ENCODE measurements around the gene ADD2.
"Not testable (repeated sequence)": the region's sequence is repeated elsewhere in the genome, so short reads cannot be mapped to it uniquely, and the experiment has no call there.

The ADD2 gene

DNA sequence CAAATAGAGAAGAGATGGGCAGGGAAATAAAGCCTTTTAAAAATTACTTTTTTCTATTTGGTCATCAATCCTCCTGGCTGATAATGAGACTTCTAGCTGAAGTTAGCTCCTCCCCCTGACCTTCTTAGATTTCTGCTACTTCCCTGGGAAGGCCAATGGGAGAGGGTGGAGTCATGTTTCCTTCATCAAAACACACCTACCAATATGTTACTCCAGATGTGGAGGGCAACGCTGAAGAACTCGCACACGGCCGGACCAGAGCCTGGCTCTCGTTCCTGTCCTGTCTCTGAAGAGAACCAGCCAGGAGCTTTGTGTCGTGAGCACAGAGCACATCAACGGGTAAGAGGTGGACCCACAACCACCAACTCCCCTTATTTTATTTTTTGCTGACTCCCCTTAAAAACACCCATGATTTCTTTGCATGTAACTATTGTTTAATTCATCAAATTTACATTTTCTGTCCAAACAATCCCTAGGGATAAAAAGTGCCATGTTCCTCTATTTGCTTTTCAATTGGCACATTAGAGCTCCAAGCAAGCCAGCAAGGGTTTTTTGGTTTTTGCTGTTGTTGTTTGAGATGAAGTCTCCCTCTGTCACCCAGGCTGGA is 94.9 kb downstream of the ADD2 start:
- DNase-seq (ENCODE audit: low read depth) = no peak

DNA sequence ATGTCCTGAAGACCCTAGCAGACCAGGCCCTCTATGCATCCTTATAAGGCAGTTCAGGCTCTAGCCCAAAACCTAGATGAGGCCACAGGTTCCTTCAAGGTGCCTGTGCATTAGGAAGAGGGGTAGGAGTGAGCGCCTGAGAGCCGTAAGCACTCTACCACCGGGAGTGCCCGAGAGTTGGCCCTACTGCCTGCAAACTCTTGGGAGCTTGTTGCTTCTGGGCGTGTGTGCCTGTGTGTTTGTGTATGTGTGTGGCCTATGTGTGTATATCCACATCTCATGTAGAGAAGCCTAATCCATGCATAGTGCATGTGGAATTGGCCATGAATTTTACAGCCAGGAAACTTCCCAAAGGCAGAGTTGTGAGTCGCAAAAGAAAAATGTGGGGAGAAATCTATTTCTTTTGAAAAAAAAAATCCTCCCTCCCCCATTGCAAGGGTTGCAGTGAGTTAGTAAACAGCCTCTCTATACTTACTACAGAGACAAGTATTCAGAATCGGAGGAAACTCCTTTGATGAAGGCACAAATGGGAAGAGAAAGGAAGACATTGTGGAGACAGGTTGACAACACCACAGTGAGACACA is 96.8 kb downstream of the ADD2 start:
- no peak for DNase-seq (ENCODE audit: low read depth)

DNA sequence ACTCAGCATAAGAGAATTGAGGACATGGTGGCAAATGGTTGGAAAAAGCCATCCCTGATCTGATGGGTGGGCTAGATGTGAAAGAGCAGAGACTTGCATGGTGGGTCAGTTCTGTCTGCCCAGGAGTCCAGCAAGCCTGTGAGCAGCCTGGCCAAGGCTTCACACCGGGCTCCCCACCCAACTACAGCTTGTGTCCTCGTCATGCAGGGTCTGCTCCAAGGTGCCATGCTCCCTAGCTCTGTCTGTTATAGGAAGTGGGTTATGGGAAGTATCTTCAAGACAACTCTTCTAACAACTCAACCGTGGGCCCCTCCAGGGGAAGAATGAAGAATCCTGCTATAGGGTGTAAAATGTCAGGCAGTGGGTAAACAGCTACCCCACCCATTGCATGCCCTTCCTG is 97.4 kb downstream of the ADD2 start:
- no peak for DNase-seq (ENCODE audit: low read depth)

DNA sequence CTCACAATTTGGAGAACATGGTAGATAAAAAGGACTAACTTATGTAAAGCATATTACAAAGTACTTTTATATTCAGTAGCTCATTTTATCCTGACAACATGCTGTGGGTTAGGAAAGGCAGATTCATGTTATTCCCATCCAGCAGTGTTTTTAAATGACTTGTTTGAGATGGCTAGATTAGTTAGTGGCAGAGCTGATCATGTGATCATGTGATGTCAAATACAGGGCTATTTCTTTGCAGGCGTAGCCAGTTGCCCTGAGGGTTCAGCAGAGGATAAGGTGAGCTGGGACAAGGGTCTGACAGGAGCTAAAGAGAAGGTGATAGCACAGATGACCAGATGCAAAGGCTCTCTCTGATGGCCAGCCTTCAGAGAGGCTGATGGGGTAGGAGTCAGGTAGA is 97.8 kb downstream of the ADD2 start:
- DNase-seq (ENCODE audit: low read depth) = no peak

DNA sequence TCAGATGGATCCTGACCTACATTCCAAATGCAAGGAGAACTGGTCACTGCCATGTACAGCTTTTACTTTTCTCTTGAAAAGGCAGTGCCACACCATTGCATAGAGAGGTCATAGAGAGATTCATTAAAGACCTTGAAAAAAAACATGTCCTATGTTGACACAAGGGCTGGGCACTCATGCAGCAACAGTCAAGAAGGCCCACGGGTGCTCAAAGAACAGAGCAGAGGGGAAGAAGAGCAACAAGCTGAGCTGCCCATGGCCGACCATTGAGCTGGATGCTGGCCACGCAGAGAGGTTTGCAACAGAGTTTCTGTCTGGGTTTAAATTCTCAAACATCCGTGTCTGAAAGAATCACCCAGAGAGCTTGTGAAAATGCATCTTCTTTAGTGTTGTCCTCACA is 99.1 kb downstream of the ADD2 start:
- DNase-seq (ENCODE audit: low read depth) = no peak

DNA sequence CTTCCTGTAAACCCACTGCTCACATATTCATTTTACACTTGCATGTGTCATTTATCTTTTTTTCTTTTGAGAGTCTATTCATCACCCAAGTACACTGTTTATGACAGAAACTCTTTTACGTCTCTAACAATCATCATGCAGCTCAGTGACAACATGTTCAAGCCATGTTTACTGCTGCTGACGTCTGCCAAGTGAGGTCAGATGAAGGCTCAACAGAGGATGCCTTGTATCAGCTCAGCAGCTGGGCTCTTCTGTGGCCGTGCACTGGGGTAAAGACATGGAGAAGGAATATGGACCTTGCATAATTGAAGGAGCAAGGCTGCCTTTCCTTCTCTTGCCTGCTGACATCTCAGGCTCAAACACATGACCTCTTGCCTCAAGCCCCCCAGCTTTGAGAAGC is 99.6 kb downstream of the ADD2 start:
- no peak for DNase-seq (ENCODE audit: low read depth)

DNA sequence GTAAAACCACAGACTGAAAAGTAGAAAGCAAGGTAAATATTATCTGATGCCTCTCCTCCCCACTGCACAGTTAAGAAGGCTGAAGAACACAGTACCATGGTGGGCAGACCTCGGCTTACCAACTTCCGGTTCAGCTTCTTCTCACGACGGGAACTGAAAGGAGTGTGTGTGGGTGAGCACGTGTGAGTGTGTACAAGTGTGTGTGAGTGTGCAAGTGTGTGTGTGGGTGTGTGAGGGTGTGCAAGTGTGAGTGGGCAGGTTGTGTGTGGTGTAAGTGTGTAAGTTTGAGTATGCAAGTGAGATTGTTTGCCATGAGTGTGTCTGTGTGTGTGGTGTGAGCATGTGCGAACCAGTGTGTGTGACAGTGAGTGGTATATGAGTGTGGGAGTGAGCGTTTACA is 103.5 kb downstream of the ADD2 start:
- DNase-seq (ENCODE audit: low read depth) = no peak

DNA sequence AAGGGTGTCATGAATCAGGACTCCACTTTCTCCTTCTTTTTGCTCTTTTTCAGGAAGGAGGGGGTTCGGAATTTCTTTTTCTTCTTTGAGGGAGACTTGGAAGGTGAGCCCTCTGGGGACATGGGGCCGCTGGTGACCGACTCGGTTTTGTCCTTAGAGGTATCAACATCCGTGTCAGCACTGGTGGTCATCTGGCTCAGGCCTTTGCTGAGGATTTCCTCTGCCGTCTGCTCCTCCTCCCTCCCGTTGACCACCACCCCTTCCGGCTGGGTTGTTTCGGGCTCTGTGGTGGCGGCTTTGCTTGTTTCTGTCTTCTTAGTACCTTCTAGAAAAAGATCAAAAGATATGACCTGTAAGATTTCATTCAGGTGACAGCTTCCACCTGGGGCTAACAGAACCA is 104.6 kb downstream of the ADD2 start:
- DNase-seq (ENCODE audit: low read depth) = no peak

DNA sequence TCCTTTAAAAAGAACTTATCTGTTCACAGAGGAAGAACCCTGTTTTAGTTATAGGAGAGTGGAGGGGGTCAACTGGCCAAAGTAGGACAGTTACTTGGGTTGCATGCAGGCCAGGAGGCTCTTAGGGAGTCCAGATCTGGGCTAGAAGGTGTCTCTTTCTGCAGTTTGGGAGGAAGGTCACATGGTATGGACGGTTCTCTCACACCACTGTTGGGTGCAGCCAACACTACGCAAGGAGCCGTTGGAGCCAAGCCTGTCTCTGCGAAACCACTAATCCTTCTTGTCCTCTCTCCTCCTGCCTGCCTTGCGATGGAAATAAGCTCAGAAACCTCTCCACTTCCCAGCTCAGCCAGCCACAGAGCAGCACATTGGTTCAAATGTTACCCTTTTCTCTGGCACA is 108.4 kb downstream of the ADD2 start:
- DNase-seq (ENCODE audit: low read depth) = no peak

DNA sequence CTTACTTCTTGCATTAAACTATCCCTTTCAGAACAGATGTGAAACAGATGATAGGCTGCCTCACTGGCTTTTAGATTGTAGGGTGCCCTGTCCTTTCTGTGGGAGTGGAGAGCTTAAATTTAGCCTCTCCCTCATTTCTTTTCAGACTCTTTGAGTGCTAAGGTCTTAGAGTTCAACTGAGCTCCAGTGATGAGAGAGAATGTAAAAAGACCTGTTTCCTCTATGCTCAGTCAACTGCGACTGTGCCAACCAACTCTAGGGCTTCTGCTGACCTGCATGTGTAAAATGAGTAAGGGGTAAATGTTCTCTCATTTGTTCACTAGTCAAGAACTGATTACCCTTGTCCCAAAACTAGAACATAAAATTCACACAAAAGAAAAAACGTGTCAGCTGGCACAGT is 109.5 kb downstream of the ADD2 start:
- DNase-seq (ENCODE audit: low read depth) = no peak

DNA sequence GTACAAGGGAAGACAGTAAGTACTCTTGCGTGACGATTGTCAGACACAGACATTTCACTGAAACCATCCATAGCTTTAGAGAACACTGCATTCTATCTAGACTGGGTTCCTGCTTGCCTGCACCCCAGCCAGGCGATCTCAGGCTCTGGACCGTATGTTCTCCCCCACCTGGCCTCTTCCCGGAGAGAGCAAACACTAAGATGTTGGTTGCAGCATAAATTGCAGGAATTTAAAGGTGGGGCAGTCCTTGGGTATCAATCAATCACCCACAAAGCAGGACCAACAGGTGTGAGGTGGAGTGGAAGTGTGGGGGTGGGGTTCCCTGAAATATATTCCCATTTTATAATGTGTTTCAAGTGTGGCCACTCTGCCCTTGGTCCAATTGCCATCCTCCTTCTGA is 110.8 kb downstream of the ADD2 start:
- DNase-seq (ENCODE audit: low read depth) = no peak

DNA sequence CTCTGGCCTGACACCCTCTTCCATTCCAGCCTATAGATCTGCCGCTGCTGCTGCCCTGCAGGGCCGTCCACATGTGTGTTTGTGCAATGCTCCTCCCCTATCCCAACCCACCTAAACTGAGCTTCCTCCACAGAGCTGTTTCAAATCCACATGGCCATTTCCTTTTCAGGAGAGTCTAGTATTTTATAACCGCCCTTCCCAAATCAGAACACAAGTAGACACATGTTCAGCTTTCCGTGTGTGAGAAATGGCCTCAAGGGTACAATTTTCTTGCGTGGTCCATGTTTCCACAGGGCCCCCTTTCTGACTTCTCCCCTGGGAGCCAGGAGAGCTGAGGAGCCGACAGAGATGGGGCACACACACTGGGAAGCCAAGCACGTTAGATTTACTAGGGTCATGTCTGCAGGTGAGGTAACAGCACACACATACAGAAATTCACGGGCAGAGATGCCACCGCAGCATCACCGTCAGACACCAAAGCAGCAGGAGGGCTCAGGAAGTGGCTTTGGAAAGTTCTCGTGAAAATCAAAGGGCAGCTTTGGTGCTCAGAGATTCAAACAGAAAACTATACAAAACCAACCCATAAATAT is 111.5 kb downstream of the ADD2 start:
- DNase-seq (ENCODE audit: low read depth) = no peak

DNA sequence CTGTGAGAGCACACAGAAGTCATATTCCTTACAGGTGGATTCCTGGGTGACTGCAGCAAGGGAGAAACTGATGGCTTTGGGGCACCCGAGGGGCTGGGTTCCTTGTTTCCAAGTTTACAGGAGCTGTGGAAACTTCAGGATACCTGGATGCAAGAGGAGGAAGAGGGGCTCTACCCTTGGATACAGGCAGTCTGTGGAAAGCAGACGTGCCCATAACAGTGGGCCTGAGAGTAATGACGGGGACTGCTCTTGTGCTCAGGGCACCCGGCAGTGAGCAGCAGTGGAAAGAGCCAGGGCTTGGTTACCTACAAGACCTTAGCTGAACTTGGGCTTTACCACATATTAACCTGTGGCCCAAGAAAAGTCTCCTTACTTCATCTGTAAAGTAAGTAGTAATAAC is 112.2 kb downstream of the ADD2 start:
- no peak for DNase-seq (ENCODE audit: low read depth)

DNA sequence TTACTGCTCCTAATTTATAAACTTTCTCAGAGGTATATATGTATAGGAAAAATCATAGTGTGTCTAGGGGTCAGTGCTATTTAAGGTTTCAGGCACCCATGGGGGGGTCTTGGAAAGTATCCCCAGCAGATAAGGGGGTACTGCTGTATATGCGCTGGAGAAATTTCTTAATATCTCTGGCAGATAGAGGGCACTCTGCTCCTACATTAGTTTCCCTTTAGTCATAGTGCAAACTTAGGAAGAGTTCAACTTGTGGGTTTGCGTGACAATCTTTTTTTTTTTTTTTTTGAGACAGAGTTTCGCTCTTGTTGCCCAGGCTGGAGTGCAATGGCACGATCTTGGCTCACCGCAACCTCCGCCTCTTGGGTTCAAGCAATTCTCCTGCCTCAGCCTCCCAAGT is 112.8 kb downstream of the ADD2 start:
- not testable (repeated sequence) for DNase-seq (ENCODE audit: low read depth)

DNA sequence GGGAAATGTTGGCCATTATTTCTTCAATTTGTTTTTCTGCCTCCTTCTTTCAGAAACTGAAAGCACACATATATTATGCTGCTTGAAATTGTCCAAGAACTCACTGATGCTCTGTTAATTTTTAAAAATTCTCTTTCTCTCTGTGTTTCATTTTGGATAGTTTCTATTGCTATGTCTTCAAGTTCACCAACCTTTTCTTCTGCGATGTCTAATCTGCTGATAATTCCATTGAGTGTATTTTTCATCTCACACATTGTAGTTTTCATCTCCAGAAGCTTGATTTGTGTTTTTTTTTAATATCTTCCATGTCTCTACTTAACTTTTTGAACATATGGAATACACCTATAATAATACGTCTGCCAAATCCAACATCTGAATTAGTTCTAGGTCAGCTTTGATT is 116.3 kb downstream of the ADD2 start:
- DNase-seq (ENCODE audit: low read depth) = no peak

DNA sequence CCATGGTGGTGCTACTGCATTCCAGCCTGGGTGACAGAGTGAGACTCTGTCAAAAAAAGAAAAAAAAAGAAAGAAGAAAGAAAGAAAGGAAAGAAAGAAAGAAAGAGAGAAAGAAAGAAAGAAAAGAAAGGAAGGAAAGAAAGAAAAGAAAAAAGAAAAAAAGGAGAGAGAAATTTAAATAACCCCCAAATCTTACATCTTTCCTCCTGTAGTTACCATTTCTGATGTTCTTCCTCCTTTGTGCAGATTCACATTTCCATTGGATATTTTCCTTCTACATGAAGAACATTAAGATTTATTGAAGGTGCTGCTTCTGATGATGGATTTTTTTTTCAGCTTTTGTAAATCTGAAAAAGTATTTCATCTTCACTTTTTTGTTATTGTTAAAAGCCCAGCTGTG is 117.0 kb downstream of the ADD2 start:
- no peak for DNase-seq (ENCODE audit: low read depth)

DNA sequence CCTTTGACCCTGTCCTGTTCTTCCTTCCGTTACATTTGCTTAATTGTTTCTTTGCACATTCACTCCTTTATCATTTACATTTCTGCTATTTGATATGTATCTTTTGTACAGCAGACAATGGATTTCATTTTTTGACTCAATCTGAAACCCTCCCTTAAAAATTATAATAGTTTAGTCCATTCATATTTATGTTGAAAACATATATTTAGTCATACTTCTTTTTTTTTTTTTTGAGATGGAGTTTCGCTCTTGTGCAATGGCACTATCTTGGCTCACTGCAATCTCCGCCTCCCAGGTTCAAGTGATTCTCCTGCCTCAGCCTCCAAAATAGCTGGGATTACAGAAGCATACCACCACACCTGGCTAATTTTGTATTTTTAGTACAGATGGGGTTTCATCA is 119.0 kb downstream of the ADD2 start:
- DNase-seq (ENCODE audit: low read depth) = no peak

DNA sequence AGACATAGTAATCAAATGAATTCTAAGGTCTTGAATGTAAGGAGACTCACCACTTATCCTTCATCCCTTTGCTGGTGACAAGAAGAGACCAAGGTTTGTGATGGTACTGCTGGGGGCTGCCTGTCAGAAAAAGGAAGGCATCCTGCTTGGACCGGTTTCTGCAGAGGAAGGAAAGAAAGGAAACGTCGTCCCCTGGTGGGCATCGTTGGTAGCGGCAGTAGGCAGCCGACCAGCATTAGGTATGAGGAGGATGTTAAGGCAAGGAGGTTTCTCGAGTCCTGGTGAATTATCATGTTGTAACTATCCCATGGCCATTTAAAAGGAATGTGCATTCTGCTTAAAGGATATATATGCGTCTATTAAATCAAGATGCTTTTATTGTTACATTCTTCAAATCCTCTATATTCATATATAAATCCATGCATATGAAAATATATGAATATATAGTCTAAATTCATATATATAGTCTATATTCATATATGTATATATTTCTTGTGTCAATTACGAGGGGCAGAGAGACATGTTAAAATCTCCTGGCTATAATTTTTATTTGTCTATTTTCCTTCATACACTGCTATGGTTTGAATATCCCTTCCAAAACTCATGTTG is 120.0 kb downstream of the ADD2 start:
- peak; percentile 24 for DNase-seq (ENCODE audit: low read depth)

DNA sequence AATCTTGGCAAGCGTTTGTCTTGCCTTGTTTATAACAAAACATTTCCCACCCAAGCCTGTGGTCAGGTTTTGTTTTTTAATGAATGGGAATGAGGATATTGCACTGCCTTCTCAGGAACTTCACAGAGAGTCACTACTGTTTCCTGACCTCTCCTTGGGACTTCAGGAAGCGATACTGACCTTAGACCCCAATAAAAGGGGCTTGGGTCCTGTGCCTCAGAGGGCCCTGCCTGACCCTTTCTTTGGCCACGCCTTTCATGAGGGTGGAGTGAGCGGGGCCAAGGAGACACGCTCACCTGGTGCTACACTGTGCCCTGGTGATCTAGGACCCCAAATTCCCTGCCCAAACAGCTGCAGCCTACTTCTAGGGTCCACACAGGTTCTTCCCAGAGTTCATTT is 121.6 kb downstream of the ADD2 start:
- no peak for DNase-seq (ENCODE audit: low read depth)

DNA sequence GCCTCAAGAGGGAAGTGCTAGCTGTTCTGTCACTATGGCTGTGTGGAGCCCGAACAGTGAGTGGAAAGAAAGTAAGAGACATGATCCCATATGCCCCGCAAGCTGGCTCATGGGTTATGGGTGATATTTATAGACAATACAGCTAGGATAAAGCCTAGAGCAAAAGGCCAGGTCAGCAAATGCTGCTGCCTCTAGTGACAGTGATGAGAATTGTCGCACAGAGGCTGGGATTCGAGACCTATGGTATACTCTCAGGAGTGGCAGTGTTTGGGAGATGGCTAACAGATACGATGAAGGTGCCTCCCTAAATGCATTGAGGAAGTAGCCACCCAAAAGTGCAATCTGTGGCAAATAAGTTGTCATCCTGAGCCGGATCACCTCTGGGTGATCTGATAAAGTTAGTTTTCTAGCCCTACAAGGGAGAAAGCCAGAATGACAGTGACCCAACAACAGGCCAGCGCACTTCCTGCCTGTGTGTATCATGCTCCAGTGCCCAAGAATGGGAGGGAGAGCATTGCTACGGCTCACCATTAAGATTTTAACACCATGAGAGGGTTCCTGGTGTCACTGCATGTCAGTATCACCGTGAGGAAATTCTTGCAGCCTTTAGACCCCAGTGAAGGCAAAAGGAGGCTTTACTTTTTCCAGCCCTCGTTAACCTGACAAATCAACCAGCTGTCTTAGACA is 122.1 kb downstream of the ADD2 start:
- no peak for DNase-seq (ENCODE audit: low read depth)

DNA sequence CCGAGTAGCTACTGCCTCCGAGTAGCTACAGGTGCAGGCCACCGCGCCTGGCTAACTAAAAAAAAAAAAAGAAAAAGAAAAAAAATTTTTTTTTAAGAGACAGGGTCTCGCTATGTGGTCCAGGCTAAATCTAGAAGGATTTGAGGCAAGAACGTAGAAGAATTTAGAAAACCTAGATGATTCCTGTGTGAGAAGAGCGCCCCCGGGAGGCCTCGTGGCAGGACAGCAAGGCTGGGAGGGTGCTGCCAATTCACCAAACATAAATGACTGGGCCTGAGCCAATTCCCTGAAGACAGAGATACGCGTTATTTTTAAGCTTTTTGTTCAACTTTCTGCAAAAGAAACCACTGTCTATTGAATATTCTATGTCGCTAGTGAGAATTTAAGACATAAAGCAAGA is 124.3 kb downstream of the ADD2 start:
- DNase-seq (ENCODE audit: low read depth) = no peak

DNA sequence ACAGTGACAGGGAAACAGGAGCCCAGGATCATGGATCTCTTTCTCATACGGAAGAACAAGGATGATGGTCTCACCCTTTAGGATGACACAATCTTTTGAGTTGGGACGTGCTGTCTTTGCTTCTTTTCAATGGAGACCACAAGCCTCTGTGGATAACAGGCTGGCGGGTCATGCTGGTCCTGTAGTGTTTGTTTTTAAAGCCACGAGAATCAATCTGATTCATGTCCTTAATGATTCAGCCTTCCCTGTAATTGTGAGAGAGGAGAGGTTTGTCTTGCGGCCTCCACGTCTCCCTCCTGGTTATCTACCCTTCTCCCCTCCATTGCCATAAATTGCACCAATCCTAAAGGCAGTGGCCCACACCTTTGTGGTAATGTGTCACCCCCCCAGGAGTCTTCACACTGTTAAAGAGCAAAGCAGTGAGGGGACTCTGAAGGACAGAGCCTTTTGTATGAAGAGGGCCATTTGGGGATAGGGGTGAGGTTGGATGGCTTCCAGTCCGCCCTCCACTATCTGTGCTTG is 126.7 kb downstream of the ADD2 start:
- peak; percentile 4 for DNase-seq (ENCODE audit: low read depth)

All from non-pigmented ciliary epithelial cell (primary cell).